Mammary microvascular endothelial cell (primary cell): ENCODE results near the gene YWHAG. TPM values are rescaled to one million over a fixed set of nuclear protein-coding genes. Genes with fewer than 3 reads are reported as not detected.

ENCODE experiments used
- total RNA-seq: library from RNA; depleted of rRNA; stranded (reverse); fragments of >200 nt; gene quantifications from 2 replicates; pipeline ENCODE4 v1.2.3, GENCODE V29; 2015

Gene YWHAG
- total RNA-seq: 75.1 TPM in 2 replicates

DNA sequence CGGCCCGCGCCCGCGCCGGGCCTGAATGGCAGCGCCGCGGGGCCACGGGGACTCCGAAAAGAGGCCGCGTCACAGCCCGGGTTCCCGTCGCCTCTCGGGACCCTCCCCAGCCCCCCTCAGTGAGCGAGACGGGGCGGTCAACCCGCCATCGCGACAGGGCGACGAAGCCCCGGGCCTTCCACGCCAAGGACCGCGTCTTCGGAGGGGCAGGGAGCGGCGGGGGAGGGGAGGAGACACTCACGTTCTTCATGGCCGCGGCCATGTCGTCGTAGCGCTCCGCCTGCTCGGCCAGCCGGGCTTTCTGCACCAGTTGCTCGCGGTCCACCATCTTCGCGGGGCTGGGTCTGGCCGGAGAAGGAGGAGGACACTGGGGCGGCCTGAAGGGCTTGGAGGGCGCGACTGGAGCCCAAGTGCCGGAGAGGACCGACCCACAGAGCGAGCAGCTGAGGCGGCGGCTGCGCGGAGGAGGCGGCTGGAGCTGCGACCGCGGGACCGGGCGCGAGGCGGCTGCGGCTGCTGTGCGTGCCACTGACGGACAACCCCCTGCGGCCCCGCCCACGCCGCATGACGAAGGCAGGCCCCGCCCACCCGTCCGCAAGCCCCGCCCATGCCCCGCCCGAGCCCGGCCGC lies at the start of gene YWHAG:
YWHAG (minus strand) TSS at position 511 of the 630 bp plus-strand sequence; CDS start at position 328, 183 bp downstream.

DNA sequence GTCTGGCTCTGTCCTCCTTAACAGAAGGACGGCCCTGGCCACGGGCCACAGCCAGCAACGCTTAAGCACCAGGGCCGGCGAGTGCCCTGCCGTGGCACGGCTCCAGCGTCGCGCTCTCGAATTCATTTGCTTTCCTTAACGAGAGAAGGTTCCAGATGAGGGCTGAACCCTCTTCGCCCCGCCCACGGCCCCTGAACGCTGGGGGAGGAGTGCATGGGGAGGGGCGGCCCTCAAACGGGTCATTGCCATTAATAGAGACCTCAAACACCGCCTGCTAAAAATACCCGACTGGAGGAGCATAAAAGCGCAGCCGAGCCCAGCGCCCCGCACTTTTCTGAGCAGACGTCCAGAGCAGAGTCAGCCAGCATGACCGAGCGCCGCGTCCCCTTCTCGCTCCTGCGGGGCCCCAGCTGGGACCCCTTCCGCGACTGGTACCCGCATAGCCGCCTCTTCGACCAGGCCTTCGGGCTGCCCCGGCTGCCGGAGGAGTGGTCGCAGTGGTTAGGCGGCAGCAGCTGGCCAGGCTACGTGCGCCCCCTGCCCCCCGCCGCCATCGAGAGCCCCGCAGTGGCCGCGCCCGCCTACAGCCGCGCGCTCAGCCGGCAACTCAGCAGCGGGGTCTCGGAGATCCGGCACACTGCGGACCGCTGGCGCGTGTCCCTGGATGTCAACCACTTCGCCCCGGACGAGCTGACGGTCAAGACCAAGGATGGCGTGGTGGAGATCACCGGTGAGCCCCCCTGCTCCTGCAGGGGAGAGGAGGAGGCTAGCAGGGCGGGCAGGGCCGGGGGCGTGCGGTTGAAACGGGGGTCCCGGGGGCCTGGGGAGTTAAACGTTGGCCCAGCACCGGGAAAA lies 56.2 kb downstream of the YWHAG start, which contains the start of gene HSPB1:
HSPB1 (plus strand) TSS at position 327 of the 855 bp plus-strand sequence; CDS start at position 367, 40 bp downstream.

Other genes starting within 250 kb of the YWHAG start
- 0.10 and 0.93 TPM in 2 replicates for gene SRRM3, start 157.1 kb downstream of the YWHAG start, total RNA-seq
- 571 and 574 TPM in 2 replicates for gene HSPB1, start 56.3 kb downstream of the YWHAG start, total RNA-seq
- gene SSC4D, start 50.7 kb upstream of the YWHAG start, total RNA-seq: 0.73 and 0.79 TPM in 2 replicates
- gene ZP3, start 66.0 kb upstream of the YWHAG start, total RNA-seq: 0.59 and 0.60 TPM in 2 replicates
- gene DTX2, start 102.7 kb upstream of the YWHAG start, total RNA-seq: 6.9 and 11.5 TPM in 2 replicates
- 1.1 TPM in 1 of 2 replicates, not detected in the other for gene UPK3B, start 151.6 kb upstream of the YWHAG start, total RNA-seq
- gene SPDYE16, start 184.3 kb upstream of the YWHAG start, total RNA-seq: 0.07 TPM in 1 of 2 replicates, not detected in the other